ENCODE results near the gene PTPRJ. TPM values are rescaled to one million over a fixed set of nuclear protein-coding genes. Genes with fewer than 3 reads are reported as not detected.

PTPRJ gene
- total and polyA plus RNA-seq, 2 of the 4 experiments (the other 2 are of a cell fraction): 5.6 to 14.9 TPM

GRCh38 chr11:48104568-48104924 is 124.2 kb downstream of the PTPRJ start:
- intact Hi-C loops (cut with micrococcal nuclease): no loop called here
- H2BK5ac ChIP-seq (ENCODE audit: low read depth, low read length, poor library complexity, severe bottlenecking): no peak overlapping the region
- no peak for TF ChIP-seq POLR2A (IDR thresholded peaks at IDR 0.05; ENCODE audit: low read depth, low read length)
- TF ChIP-seq, protein P1, sequence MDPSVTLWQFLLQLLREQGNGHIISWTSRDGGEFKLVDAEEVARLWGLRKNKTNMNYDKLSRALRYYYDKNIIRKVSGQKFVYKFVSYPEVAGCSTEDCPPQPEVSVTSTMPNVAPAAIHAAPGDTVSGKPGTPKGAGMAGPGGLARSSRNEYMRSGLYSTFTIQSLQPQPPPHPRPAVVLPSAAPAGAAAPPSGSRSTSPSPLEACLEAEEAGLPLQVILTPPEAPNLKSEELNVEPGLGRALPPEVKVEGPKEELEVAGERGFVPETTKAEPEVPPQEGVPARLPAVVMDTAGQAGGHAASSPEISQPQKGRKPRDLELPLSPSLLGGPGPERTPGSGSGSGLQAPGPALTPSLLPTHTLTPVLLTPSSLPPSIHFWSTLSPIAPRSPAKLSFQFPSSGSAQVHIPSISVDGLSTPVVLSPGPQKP (IDR thresholded peaks at IDR 0.05; ENCODE audit: borderline replicate concordance, low read depth, low read length): no peak
- TF ChIP-seq MXI1 (IDR thresholded peaks at IDR 0.05; ENCODE audit: borderline replicate concordance, low read depth, low read length): no peak
- no peak for TF ChIP-seq MAZ (IDR thresholded peaks at IDR 0.05; ENCODE audit: borderline replicate concordance, low read depth, low read length)
- TF ChIP-seq SMC3 (IDR thresholded peaks at IDR 0.05; ENCODE audit: low read depth, low read length): no peak
- no peak for TF ChIP-seq RCOR1 (IDR thresholded peaks at IDR 0.05; ENCODE audit: insufficient replicate concordance, low read length)
- no peak for TF ChIP-seq CEBPB (IDR thresholded peaks at IDR 0.05; ENCODE audit: low read depth, low read length)
- TF ChIP-seq, protein P2, sequence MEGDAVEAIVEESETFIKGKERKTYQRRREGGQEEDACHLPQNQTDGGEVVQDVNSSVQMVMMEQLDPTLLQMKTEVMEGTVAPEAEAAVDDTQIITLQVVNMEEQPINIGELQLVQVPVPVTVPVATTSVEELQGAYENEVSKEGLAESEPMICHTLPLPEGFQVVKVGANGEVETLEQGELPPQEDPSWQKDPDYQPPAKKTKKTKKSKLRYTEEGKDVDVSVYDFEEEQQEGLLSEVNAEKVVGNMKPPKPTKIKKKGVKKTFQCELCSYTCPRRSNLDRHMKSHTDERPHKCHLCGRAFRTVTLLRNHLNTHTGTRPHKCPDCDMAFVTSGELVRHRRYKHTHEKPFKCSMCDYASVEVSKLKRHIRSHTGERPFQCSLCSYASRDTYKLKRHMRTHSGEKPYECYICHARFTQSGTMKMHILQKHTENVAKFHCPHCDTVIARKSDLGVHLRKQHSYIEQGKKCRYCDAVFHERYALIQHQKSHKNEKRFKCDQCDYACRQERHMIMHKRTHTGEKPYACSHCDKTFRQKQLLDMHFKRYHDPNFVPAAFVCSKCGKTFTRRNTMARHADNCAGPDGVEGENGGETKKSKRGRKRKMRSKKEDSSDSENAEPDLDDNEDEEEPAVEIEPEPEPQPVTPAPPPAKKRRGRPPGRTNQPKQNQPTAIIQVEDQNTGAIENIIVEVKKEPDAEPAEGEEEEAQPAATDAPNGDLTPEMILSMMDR (conservative IDR thresholded peaks at IDR 0.05; ENCODE audit: low read depth, low read length): no peak
- TF ChIP-seq, protein P3, sequence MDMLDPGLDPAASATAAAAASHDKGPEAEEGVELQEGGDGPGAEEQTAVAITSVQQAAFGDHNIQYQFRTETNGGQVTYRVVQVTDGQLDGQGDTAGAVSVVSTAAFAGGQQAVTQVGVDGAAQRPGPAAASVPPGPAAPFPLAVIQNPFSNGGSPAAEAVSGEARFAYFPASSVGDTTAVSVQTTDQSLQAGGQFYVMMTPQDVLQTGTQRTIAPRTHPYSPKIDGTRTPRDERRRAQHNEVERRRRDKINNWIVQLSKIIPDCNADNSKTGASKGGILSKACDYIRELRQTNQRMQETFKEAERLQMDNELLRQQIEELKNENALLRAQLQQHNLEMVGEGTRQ (IDR thresholded peaks at IDR 0.05; ENCODE audit: low read depth, low read length): no peak
- no peak for TF ChIP-seq BHLHE40 (IDR thresholded peaks at IDR 0.05; ENCODE audit: low read depth, low read length)
- TF ChIP-seq NFE2L2 (IDR thresholded peaks at IDR 0.05; ENCODE audit: low read depth, low read length): no peak
- no peak for TF ChIP-seq MAFK (IDR thresholded peaks at IDR 0.05; ENCODE audit: low read depth, low read length)
- no peak for TF ChIP-seq CHD1 (IDR thresholded peaks at IDR 0.05; ENCODE audit: low read depth, low read length)
- H3K23ac ChIP-seq (ENCODE audit: low read depth, low read length): no peak overlapping the region
- H3K9me1 ChIP-seq (ENCODE audit: insufficient read depth, low read length): peaks cover 27% of the 10 kb centered on the region; the same call in 1 of the 2 replicates
- no peak overlapping the region for H4K8ac ChIP-seq (ENCODE audit: low read depth in 2 of 2, low read length in 2 of 2)
- no peak for ATAC-seq (ENCODE audit: low read depth)
- no peak overlapping the region for H3K4me2 ChIP-seq (ENCODE audit: low read depth, low read length)
- in situ Hi-C loops (cut with MboI; ENCODE audit: low sequenced_read_pairs): loop anchor here (10.0 kb wide), 1 partner anchor 250 kb away; no protein-coding TSS in a partner anchor
- H2BK15ac ChIP-seq (ENCODE audit: low read depth, low read length): no peak overlapping the region
- H3K9me3 ChIP-seq (ENCODE audit: control insufficient read depth, insufficient read depth, low read length): no peaks in the 10 kb centered on the region
- H3K56ac ChIP-seq (ENCODE audit: extremely low read depth, insufficient read depth, low read length): no peak overlapping the region
- peaks cover 31 to 70% of the 10 kb centered on the region in 2 experiments for H3K79me1 ChIP-seq (ENCODE audit: low read depth in 1 of 2, low read length in 2 of 2)
- no peak overlapping the region for H3K18ac ChIP-seq (ENCODE audit: low read depth, low read length)
- no peak overlapping the region for H3K9ac ChIP-seq (ENCODE audit: low read depth, low read length)
- no peak overlapping the region for H3K4me3 ChIP-seq (ENCODE audit: insufficient read depth, low read depth, low read length)
- H2AFZ ChIP-seq (replicated peaks; ENCODE audit: low read length, poor library complexity): no peak overlapping the region
- H3K27ac ChIP-seq (ENCODE audit: insufficient read depth, low read length): no peak overlapping the region
- no TSS peak for BruUV-seq (replicated peaks)
- ChIA-PET CTCF (interaction anchor here (1.3 kb wide), 1 partner anchor 170 kb away, joined by 4 read pairs; no protein-coding TSS in a partner anchor), POLR2A (ENCODE audit: unreplicated experiment) (interaction anchor here (0.5 kb wide), 1 partner anchor 278 kb away, joined by 15 read pairs; no protein-coding TSS in a partner anchor)
- no peaks in the 10 kb centered on the region for H3K27me3 ChIP-seq (ENCODE audit: control insufficient read depth, insufficient read depth, low read length)
- no peak overlapping the region for H2AK5ac ChIP-seq (ENCODE audit: low read depth, low read length)
- H4K91ac ChIP-seq (ENCODE audit: insufficient read depth, low read depth, low read length): no peak overlapping the region
- WGBS, 2 experiments (ENCODE audit: extremely low coverage in 2 of 2, insufficient read length in 1 of 2): no CpG with 5 or more reads among the region's 3 CpGs
- H2BK120ac ChIP-seq (ENCODE audit: low read depth, low read length): no peak overlapping the region
- H3K36me3 ChIP-seq (ENCODE audit: control insufficient read depth, insufficient read depth, low read length): no peaks in the 10 kb centered on the region
- H4K5ac ChIP-seq (ENCODE audit: low read depth, low read length): no peak overlapping the region
- peaks cover 9% of the 10 kb centered on the region for H3K4me1 ChIP-seq (ENCODE audit: control insufficient read depth, insufficient read depth, low read length)
- no peak overlapping the region for H2AK9ac ChIP-seq (replicated peaks; ENCODE audit: low read depth, low read length, poor library complexity)
- no peak overlapping the region for H3K4ac ChIP-seq (ENCODE audit: low read depth, low read length)
- no peak overlapping the region for H3K14ac ChIP-seq (replicated peaks; ENCODE audit: low read depth, low read length)
- no peak for DNase-seq
- dilution Hi-C loops (cut with HindIII; ENCODE audit: low sequenced_read_pairs, unreplicated experiment): no loop called here
- H4K20me1 ChIP-seq (ENCODE audit: insufficient read depth, low read length): peaks cover 8% of the 10 kb centered on the region
- no peak overlapping the region for H2BK20ac ChIP-seq (ENCODE audit: low read depth, low read length)
